Measurements from ENCODE around the gene CAV1. TPM values are rescaled to one million over a fixed set of nuclear protein-coding genes. Genes with fewer than 3 reads are reported as not detected.

CAV1 gene, protein sequence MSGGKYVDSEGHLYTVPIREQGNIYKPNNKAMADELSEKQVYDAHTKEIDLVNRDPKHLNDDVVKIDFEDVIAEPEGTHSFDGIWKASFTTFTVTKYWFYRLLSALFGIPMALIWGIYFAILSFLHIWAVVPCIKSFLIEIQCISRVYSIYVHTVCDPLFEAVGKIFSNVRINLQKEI
- 100 to 1,000 TPM; 195 to 364 (median 287) TPM for total RNA-seq
- 100 to 1,000 TPM in 1 of 2 donors, 10 to 100 TPM in 1; 93.0 to 198 TPM for polyA plus RNA-seq
- long read RNA-seq, donor 1, transcript CAV1-206 (3 exons, 1,653 nt): minor isoform, 38 of 241 reads
- long read RNA-seq, donor 1, transcript CAV1-201 (3 exons, 2,704 nt): minor isoform, 41 of 241 reads
- long read RNA-seq, donor 1, transcript CAV1-203 (3 exons, 845 nt): minor isoform, 11 of 241 reads
- long read RNA-seq, donor 1, transcript CAV1-202 (2 exons, 2,628 nt): major isoform, 94 of 241 reads
- long read RNA-seq, donor 1, partial matches to known transcripts: 51 of 241 reads
- long read RNA-seq, donor 1, other reads (novel, unspliced or antisense): 6 of 241 reads
- long read RNA-seq, donor 2, transcript CAV1-202 (2 exons, 2,628 nt): major isoform, 104 of 304 reads
- long read RNA-seq, donor 2, transcript CAV1-203 (3 exons, 845 nt): minor isoform, 14 of 304 reads
- long read RNA-seq, donor 2, transcript CAV1-201 (3 exons, 2,704 nt): minor isoform, 52 of 304 reads
- long read RNA-seq, donor 2, transcript CAV1-206 (3 exons, 1,653 nt): minor isoform, 61 of 304 reads
- long read RNA-seq, donor 2, partial matches to known transcripts: 63 of 304 reads
- long read RNA-seq, donor 2, other reads (novel, unspliced or antisense): 10 of 304 reads
- long read RNA-seq, donor 3, transcript CAV1-201 (3 exons, 2,704 nt): minor isoform, 49 of 368 reads
- long read RNA-seq, donor 3, transcript CAV1-203 (3 exons, 845 nt): minor isoform, 11 of 368 reads
- long read RNA-seq, donor 3, transcript CAV1-206 (3 exons, 1,653 nt): minor isoform, 43 of 368 reads
- long read RNA-seq, donor 3, transcript CAV1-202 (2 exons, 2,628 nt): major isoform, 118 of 368 reads
- long read RNA-seq, donor 3, partial matches to known transcripts: 139 of 368 reads
- long read RNA-seq, donor 3, other reads (novel, unspliced or antisense): 7 of 368 reads

DNA sequence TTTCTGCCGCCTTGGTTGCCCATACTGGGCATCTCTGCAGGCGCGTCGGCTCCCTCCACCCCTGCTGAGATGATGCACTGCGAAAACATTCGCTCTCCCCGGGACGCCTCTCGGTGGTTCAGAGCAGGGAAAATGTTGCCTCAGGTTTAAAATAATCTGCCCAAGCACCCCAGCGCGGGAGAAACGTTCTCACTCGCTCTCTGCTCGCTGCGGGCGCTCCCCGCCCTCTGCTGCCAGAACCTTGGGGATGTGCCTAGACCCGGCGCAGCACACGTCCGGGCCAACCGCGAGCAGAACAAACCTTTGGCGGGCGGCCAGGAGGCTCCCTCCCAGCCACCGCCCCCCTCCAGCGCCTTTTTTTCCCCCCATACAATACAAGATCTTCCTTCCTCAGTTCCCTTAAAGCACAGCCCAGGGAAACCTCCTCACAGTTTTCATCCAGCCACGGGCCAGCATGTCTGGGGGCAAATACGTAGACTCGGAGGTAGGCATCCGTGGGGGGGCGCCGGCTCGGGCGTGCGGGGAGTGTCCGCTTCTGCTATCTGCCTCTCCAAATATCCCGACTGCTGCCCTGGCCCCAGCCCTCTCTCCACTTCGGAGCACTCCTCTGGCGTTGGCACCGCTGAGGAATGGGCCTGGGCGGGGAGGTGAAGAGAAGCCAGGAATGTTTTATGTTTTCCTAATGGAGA lies at the start of gene CAV1:
Gene CAV1 (plus strand): TSS at position 428 of the 689 bp plus-strand sequence. CDS start 27 bp downstream, at position 455.
- Histone ChIP-seq H3K36me3 (peaks cover 0 to 34% (median 6%) of the 10 kb centered on the region in 9 donors), H3K9me3 (no peaks in the 10 kb centered on the region), H3K4me3 (peak within 1 kb of the TSS; percentile 61 to 96 (median 76)), H3K4me1 (peaks cover 2 to 67% (median 44%) of the 10 kb centered on the region in 9 donors), H3K27ac (peak within 1 kb of the TSS; percentile 90 to 99 (median 96)), H3K27me3 (peaks cover 0 to 45% (median 0%) of the 10 kb centered on the region in 7 donors)
- intact Hi-C loops (cut with DNase I): loop anchor here (1.0 to 10.0 kb wide), 14 partner anchors 24 to 267 kb away; no protein-coding TSS in a partner anchor
- peak; percentile 75 to 90 (median 88) for ATAC-seq
- 0% methylated on average over 42 of the region's 42 CpGs for WGBS, 2 donors
- peak; percentile 91 to 93 for DNase-seq
- TF ChIP-seq, protein P1, sequence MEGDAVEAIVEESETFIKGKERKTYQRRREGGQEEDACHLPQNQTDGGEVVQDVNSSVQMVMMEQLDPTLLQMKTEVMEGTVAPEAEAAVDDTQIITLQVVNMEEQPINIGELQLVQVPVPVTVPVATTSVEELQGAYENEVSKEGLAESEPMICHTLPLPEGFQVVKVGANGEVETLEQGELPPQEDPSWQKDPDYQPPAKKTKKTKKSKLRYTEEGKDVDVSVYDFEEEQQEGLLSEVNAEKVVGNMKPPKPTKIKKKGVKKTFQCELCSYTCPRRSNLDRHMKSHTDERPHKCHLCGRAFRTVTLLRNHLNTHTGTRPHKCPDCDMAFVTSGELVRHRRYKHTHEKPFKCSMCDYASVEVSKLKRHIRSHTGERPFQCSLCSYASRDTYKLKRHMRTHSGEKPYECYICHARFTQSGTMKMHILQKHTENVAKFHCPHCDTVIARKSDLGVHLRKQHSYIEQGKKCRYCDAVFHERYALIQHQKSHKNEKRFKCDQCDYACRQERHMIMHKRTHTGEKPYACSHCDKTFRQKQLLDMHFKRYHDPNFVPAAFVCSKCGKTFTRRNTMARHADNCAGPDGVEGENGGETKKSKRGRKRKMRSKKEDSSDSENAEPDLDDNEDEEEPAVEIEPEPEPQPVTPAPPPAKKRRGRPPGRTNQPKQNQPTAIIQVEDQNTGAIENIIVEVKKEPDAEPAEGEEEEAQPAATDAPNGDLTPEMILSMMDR (IDR thresholded peaks at IDR 0.05): peak in 7 of 9 donors; percentile 19 to 61 (median 28)

DNA sequence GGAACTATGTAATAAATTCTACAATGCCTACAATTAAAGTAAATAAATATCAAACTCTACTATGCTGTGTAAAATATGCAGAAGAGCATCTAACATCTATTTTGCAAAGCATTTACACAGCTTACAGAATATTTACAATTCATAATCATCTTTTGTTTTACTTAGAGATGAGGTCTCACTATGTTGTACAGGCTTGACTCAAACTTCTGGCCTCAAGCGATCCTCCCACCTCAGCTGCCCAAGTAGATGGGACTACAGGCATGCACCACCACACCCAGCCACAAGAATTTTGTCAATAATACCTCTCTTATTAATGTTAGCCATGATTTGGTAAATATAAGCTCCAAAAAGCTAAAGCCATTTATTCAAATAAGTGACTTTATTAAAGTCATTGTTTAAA lies 47.2 kb upstream of the CAV1 start:
- ATAC-seq (no peak), DNase-seq (no peak)
- intact Hi-C loops (cut with DNase I): no loop called here
- Histone ChIP-seq H3K27ac (no peak overlapping the region), H3K27me3 (no peaks in the 10 kb centered on the region), H3K4me3 (no peak overlapping the region), H3K4me1 (no peaks in the 10 kb centered on the region), H3K9me3 (peaks cover 0 to 4% (median 0%) of the 10 kb centered on the region in 11 donors), H3K36me3 (no peaks in the 10 kb centered on the region)
- TF ChIP-seq, protein P1 (IDR thresholded peaks at IDR 0.05): no peak
- 97 to 98% methylated on average over 1 of the region's 1 CpG for WGBS, 2 donors

DNA sequence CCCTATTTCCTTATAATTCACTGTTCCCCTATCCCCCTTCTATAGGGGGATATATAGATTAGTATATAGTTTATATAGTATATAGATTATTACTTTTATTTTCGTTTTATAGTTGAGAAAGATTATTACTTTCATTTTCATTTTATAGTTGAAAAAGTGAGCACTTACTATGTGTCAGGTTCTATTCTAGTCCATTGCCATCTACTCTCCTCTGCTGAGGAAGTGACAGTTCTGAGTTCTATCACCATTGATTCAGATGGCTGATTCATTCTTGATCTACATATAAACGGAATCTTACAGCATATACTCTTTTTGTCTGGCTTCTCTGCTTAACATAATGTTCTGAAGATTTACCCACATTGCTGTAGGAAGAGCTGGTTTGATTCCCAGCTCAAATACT lies 46.0 kb upstream of the CAV1 start:
- no peak for ATAC-seq
- intact Hi-C loops (cut with DNase I): no loop called here
- Histone ChIP-seq H3K27me3 (no peaks in the 10 kb centered on the region), H3K4me3 (no peak overlapping the region), H3K27ac (no peak overlapping the region), H3K9me3 (peaks cover 0 to 4% (median 0%) of the 10 kb centered on the region in 11 donors), H3K36me3 (no peaks in the 10 kb centered on the region), H3K4me1 (no peaks in the 10 kb centered on the region)
- TF ChIP-seq, protein P1 (IDR thresholded peaks at IDR 0.05): no peak
- DNase-seq: no peak
- 86 to 88% methylated on average over 2 of the region's 2 CpGs for WGBS, 2 donors
